SK-N-SH treated with all-trans-retinoic acid at 6 μM for 48 hours (cell line): ENCODE measurements around the gene NOTUM.

Source experiments
- ATAC-seq: fragments of 200-7000 bp; cut with Tn5 transposase; 3 replicates; pipeline ENCODE4 v1.9.1; 2020; ENCODE audit warnings: mild to moderate bottlenecking, moderate library complexity
- BACH2 ChIP-seq: fragments of 250-450 bp; sonication (Bioruptor Pico); IDR thresholded peaks from 2 replicates; pipeline ENCODE4 v1.9.0; 2021; ENCODE audit warnings: mild to moderate bottlenecking, borderline replicate concordance
- CSDC2 ChIP-seq: fragments of 250-450 bp; sonication (Bioruptor Pico); IDR thresholded peaks from 2 replicates; pipeline ENCODE4 v1.5.0; 2020; ENCODE audit warnings: mild to moderate bottlenecking, moderate library complexity
- ESRRG ChIP-seq: fragments of 250-450 bp; sonication (Bioruptor Pico); IDR thresholded peaks from 2 replicates; pipeline ENCODE4 v1.6.1; 2021; ENCODE audit warnings: mild to moderate bottlenecking
- GLIS3 ChIP-seq: fragments of 250-450 bp; sonication (Bioruptor Pico); IDR thresholded peaks from 2 replicates; pipeline ENCODE4 v1.5.0; 2020; ENCODE audit warnings: mild to moderate bottlenecking, moderate library complexity
- ISL1 ChIP-seq: fragments of 250-450 bp; sonication (Bioruptor Pico); IDR thresholded peaks from 2 replicates; pipeline ENCODE4 v2.1.2; 2022; ENCODE audit warnings: mild to moderate bottlenecking, moderate library complexity
- OSR1 ChIP-seq: fragments of 250-450 bp; sonication (Bioruptor Pico); IDR thresholded peaks from 2 replicates; pipeline ENCODE4 v1.8.0; 2022; ENCODE audit warnings: moderate library complexity, mild to moderate bottlenecking, inconsistent platforms
- PPARA ChIP-seq: fragments of 250-450 bp; sonication (Bioruptor Pico); IDR thresholded peaks from 2 replicates; pipeline ENCODE4 v1.5.0; 2020; ENCODE audit warnings: mild to moderate bottlenecking, borderline replicate concordance
- RARB ChIP-seq: fragments of 250-450 bp; sonication (Bioruptor Pico); IDR thresholded peaks from 2 replicates; pipeline ENCODE4 v1.8.0; 2021; ENCODE audit warnings: mild to moderate bottlenecking, moderate library complexity
- SNAI2 ChIP-seq: fragments of 250-450 bp; sonication (Bioruptor Pico); IDR thresholded peaks from 2 replicates; pipeline ENCODE4 v1.5.0; 2020; ENCODE audit warnings: mild to moderate bottlenecking, moderate library complexity
- TCF4 ChIP-seq: fragments of 250-450 bp; sonication (Bioruptor Pico); IDR thresholded peaks from 2 replicates; pipeline ENCODE4 v1.8.0; 2021; ENCODE audit warnings: mild to moderate bottlenecking, moderate library complexity, borderline replicate concordance
- TOX ChIP-seq: fragments of 250-450 bp; sonication (Bioruptor Pico); IDR thresholded peaks from 2 replicates; pipeline ENCODE4 v1.8.0; 2021; ENCODE audit warnings: mild to moderate bottlenecking, moderate library complexity, borderline replicate concordance
- ZC3H10 ChIP-seq: fragments of 250-450 bp; sonication (Bioruptor Pico); IDR thresholded peaks from 2 replicates; pipeline ENCODE4 v1.5.1; 2021; ENCODE audit warnings: mild to moderate bottlenecking, moderate library complexity
- ZFP3 ChIP-seq: fragments of 250-450 bp; sonication (Bioruptor Pico); IDR thresholded peaks from 2 replicates; pipeline ENCODE4 v1.5.0; 2020; ENCODE audit warnings: mild to moderate bottlenecking, moderate library complexity
- ZNF70 ChIP-seq: fragments of 450-650 bp; formaldehyde crosslinking; IDR thresholded peaks from 2 replicates; pipeline ENCODE4 v1.5.0; 2020; ENCODE audit warnings: mild to moderate bottlenecking, moderate library complexity
- ZNF8 ChIP-seq: fragments of 450-650 bp; formaldehyde crosslinking; IDR thresholded peaks from 2 replicates; pipeline ENCODE4 v1.5.0; 2020; ENCODE audit warnings: mild to moderate bottlenecking, moderate library complexity
- TF ChIP-seq, protein P1 (sequence below): fragments of 250-450 bp; sonication (Bioruptor Pico); IDR thresholded peaks from 2 replicates; pipeline ENCODE4 v1.5.0; 2020; ENCODE audit warnings: mild to moderate bottlenecking, moderate library complexity
- TF ChIP-seq, protein P2 (sequence below): fragments of 250-450 bp; sonication (Bioruptor Pico); IDR thresholded peaks from 2 replicates; pipeline ENCODE4 v1.8.0; 2021; ENCODE audit warnings: low read depth, mild to moderate bottlenecking, moderate library complexity, borderline replicate concordance
- TF ChIP-seq, protein P3 (sequence below): fragments of 250-450 bp; sonication (Bioruptor Pico); IDR thresholded peaks from 2 replicates; pipeline ENCODE4 v1.5.1; 2020; ENCODE audit warnings: low read depth, mild to moderate bottlenecking, moderate library complexity
- TF ChIP-seq, protein P4 (sequence below): fragments of 250-450 bp; sonication (Bioruptor Pico); IDR thresholded peaks from 2 replicates; pipeline ENCODE4 v1.8.0; 2020; ENCODE audit warnings: mild to moderate bottlenecking, moderate library complexity, borderline replicate concordance
- TF ChIP-seq, protein P5 (sequence below): fragments of 250-450 bp; sonication (Bioruptor Pico); IDR thresholded peaks from 2 replicates; pipeline ENCODE4 v1.5.1; 2021; ENCODE audit warnings: mild to moderate bottlenecking, moderate library complexity

The NOTUM gene

DNA sequence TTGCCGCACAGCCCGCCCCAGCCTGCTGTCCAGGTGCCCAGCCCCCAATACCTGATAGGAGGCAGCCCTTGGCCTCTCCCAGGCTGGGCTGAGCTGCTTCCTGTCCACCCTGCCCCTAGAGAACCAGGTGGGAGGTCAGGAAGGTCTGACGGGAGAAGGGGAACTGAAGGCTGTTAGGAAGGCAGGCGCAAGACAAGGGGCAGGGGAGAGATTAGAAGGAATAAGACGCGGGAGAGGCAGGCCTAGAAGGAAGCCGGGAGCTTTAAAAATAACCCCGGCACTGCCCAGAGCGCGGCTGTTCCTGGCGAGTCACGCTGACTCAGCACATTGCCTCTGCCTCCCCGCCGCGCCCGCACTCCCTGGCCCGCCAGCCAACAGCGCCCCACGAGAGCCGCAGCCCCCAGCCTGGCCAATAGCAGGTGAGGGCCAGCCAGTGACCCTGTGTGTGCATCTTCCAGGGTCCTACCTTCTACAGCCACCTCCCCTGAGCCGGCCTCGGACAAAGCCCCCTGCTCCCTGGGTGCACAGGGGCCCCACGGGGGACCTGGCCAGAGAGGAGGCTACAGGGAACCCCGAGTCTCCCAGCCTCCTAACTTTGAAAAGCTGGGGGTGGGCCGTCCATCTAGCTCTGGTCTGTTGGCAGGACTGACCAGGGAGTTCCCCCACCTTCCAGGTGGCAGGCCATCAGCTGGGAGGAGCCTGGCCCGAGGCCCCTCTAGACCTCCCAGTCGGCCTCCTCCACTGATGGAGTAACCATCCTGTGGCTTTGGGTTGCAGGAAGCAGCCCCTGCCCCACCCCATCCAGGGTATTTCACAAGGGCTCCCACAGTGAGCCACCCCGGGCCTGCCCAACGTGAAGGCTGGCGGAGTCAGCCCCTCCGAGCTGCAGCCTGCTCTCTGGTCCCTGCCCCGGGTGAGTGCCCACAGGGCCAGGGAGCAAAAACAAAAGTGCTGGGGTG lies 37.4 kb downstream of the NOTUM start:
- ATAC-seq, result no peak
- no peak for TF ChIP-seq TCF4 (CRISPR knock-in tag)
- TF ChIP-seq, protein P1, sequence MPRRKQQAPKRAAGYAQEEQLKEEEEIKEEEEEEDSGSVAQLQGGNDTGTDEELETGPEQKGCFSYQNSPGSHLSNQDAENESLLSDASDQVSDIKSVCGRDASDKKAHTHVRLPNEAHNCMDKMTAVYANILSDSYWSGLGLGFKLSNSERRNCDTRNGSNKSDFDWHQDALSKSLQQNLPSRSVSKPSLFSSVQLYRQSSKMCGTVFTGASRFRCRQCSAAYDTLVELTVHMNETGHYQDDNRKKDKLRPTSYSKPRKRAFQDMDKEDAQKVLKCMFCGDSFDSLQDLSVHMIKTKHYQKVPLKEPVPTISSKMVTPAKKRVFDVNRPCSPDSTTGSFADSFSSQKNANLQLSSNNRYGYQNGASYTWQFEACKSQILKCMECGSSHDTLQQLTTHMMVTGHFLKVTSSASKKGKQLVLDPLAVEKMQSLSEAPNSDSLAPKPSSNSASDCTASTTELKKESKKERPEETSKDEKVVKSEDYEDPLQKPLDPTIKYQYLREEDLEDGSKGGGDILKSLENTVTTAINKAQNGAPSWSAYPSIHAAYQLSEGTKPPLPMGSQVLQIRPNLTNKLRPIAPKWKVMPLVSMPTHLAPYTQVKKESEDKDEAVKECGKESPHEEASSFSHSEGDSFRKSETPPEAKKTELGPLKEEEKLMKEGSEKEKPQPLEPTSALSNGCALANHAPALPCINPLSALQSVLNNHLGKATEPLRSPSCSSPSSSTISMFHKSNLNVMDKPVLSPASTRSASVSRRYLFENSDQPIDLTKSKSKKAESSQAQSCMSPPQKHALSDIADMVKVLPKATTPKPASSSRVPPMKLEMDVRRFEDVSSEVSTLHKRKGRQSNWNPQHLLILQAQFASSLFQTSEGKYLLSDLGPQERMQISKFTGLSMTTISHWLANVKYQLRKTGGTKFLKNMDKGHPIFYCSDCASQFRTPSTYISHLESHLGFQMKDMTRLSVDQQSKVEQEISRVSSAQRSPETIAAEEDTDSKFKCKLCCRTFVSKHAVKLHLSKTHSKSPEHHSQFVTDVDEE (CRISPR knock-in tag), result no peak
- no peak for TF ChIP-seq RARB (CRISPR knock-in tag)
- TF ChIP-seq ZNF8 (CRISPR knock-in tag), result no peak
- TF ChIP-seq ESRRG (CRISPR knock-in tag), result no peak
- TF ChIP-seq CSDC2 (CRISPR knock-in tag), result no peak
- TF ChIP-seq, protein P2, sequence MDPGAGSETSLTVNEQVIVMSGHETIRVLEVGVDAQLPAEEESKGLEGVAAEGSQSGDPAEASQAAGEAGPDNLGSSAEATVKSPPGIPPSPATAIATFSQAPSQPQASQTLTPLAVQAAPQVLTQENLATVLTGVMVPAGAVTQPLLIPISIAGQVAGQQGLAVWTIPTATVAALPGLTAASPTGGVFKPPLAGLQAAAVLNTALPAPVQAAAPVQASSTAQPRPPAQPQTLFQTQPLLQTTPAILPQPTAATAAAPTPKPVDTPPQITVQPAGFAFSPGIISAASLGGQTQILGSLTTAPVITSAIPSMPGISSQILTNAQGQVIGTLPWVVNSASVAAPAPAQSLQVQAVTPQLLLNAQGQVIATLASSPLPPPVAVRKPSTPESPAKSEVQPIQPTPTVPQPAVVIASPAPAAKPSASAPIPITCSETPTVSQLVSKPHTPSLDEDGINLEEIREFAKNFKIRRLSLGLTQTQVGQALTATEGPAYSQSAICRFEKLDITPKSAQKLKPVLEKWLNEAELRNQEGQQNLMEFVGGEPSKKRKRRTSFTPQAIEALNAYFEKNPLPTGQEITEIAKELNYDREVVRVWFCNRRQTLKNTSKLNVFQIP (CRISPR knock-in tag), result no peak
- no peak for TF ChIP-seq TOX (CRISPR knock-in tag)
- no peak for TF ChIP-seq OSR1
- TF ChIP-seq ZNF70 (CRISPR knock-in tag), result no peak
- TF ChIP-seq, protein P3, sequence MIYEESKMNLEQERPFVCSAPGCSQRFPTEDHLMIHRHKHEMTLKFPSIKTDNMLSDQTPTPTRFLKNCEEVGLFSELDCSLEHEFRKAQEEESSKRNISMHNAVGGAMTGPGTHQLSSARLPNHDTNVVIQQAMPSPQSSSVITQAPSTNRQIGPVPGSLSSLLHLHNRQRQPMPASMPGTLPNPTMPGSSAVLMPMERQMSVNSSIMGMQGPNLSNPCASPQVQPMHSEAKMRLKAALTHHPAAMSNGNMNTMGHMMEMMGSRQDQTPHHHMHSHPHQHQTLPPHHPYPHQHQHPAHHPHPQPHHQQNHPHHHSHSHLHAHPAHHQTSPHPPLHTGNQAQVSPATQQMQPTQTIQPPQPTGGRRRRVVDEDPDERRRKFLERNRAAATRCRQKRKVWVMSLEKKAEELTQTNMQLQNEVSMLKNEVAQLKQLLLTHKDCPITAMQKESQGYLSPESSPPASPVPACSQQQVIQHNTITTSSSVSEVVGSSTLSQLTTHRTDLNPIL (CRISPR knock-in tag), result no peak
- TF ChIP-seq ZFP3, result no peak
- no peak for TF ChIP-seq PPARA (CRISPR knock-in tag)
- TF ChIP-seq, protein P4, sequence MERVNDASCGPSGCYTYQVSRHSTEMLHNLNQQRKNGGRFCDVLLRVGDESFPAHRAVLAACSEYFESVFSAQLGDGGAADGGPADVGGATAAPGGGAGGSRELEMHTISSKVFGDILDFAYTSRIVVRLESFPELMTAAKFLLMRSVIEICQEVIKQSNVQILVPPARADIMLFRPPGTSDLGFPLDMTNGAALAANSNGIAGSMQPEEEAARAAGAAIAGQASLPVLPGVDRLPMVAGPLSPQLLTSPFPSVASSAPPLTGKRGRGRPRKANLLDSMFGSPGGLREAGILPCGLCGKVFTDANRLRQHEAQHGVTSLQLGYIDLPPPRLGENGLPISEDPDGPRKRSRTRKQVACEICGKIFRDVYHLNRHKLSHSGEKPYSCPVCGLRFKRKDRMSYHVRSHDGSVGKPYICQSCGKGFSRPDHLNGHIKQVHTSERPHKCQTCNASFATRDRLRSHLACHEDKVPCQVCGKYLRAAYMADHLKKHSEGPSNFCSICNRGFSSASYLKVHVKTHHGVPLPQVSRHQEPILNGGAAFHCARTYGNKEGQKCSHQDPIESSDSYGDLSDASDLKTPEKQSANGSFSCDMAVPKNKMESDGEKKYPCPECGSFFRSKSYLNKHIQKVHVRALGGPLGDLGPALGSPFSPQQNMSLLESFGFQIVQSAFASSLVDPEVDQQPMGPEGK (CRISPR knock-in tag), result no peak
- TF ChIP-seq ZC3H10 (CRISPR knock-in tag), result no peak
- TF ChIP-seq, protein P5, sequence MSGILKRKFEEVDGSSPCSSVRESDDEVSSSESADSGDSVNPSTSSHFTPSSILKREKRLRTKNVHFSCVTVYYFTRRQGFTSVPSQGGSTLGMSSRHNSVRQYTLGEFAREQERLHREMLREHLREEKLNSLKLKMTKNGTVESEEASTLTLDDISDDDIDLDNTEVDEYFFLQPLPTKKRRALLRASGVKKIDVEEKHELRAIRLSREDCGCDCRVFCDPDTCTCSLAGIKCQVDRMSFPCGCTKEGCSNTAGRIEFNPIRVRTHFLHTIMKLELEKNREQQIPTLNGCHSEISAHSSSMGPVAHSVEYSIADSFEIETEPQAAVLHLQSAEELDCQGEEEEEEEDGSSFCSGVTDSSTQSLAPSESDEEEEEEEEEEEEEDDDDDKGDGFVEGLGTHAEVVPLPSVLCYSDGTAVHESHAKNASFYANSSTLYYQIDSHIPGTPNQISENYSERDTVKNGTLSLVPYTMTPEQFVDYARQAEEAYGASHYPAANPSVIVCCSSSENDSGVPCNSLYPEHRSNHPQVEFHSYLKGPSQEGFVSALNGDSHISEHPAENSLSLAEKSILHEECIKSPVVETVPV (CRISPR knock-in tag), result no peak
- TF ChIP-seq SNAI2, result no peak
- no peak for TF ChIP-seq GLIS3 (CRISPR knock-in tag)
- no peak for TF ChIP-seq ISL1 (CRISPR knock-in tag)

DNA sequence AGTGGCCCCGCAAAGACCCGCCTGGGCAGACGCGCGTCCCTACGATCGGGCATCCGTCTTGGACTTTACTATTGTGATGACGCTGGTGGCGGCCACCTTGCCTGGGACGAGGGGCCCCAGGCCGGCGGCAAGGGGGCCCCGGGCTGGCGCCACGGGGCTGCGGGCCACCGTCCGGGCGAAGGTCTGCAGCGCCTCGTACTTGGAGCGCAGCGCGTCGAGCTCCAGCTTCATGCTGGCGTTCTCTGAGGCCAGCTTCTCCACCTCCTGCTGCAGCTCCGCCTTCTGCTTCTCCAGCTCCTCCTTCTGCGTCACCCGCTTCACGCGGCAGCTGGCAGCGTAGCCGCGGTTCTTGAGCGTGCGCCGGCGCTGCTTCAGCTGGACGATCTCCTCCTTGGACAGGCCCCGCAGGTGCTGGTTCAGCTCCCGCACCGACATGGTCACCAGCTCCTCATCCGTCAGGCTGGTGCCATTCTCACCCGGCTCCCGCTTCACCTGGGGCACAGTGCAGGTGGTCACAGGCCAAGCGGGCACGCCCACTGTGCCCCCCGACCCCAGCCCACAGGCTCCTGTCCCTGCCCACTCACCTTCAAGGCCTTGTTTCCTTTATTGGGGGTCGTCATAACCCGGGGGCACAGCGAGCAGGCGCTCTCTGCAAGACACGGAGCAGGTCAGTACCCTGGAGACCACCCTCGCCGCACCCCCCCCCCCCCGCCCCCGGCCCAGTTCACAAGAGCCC lies 38.3 kb downstream of the NOTUM start:
- no peak for ATAC-seq

More for the DNA sequence above, 38.3 kb downstream of the NOTUM start:
- TF ChIP-seq BACH2 (CRISPR knock-in tag), result no peak
- TF ChIP-seq, protein P2 (CRISPR knock-in tag), result no peak
- TF ChIP-seq, protein P4 (CRISPR knock-in tag), result no peak
- TF ChIP-seq PPARA (CRISPR knock-in tag), result no peak
- no peak for TF ChIP-seq ZC3H10 (CRISPR knock-in tag)
- TF ChIP-seq ZNF70 (CRISPR knock-in tag), result no peak
- no peak for TF ChIP-seq ZNF8 (CRISPR knock-in tag)
- TF ChIP-seq, protein P5 (CRISPR knock-in tag), result no peak
- TF ChIP-seq, protein P3 (CRISPR knock-in tag), result no peak
- no peak for TF ChIP-seq TCF4 (CRISPR knock-in tag)
